HG02870 (cell line): ENCODE results near the gene UBE3C.
"Not testable (repeated sequence)": the region's sequence is repeated elsewhere in the genome, so short reads cannot be mapped to it uniquely, and the experiment has no call there.

Experiments used
- ATAC-seq: cut with Tn5 transposase; IDR thresholded peaks from one replicate; pipeline ENCODE4 v1.9.1; 2021; ENCODE audit warnings: mild to moderate bottlenecking, moderate library complexity; ENCODE audit not compliant: unreplicated experiment

Gene UBE3C

GRCh38 chr7:157138424-157139110 is at the start of gene UBE3C:
UBE3C (plus strand) TSS chr7:157138926; CDS start chr7:157139273, 347 bp downstream.
- peak; percentile 67 for ATAC-seq

- ATAC-seq: no peak
These were observed 49.6 kb upstream of the UBE3C start for GRCh38 chr7:157089100-157089610.

GRCh38 chr7:157090485-157091165 is 48.1 kb upstream of the UBE3C start:
- ATAC-seq: no peak

GRCh38 chr7:157096286-157097055 is 42.3 kb upstream of the UBE3C start:
- ATAC-seq: no peak

- no peak for ATAC-seq
These were observed 41.7 kb upstream of the UBE3C start for GRCh38 chr7:157097056-157097329.

- ATAC-seq: no peak
These were observed 41.2 kb upstream of the UBE3C start for GRCh38 chr7:157097569-157097968.

GRCh38 chr7:157100005-157100404 is 38.7 kb upstream of the UBE3C start:
- not testable (repeated sequence) for ATAC-seq

GRCh38 chr7:157103641-157104040 is 35.1 kb upstream of the UBE3C start:
- ATAC-seq: not testable (repeated sequence)

- ATAC-seq: no peak
These were observed 27.4 kb upstream of the UBE3C start for GRCh38 chr7:157111311-157111710.

- ATAC-seq: no peak
These were observed 26.0 kb upstream of the UBE3C start for GRCh38 chr7:157112706-157113105.

- ATAC-seq: no peak
These were observed 25.1 kb upstream of the UBE3C start for GRCh38 chr7:157113607-157114006.

- no peak for ATAC-seq
These were observed 22.0 kb upstream of the UBE3C start for GRCh38 chr7:157116762-157117161.

- no peak for ATAC-seq
These were observed 20.9 kb upstream of the UBE3C start for GRCh38 chr7:157117796-157118195.

- no peak for ATAC-seq
These were observed 18.5 kb upstream of the UBE3C start for GRCh38 chr7:157120181-157120580.

- no peak for ATAC-seq
These were observed 17.5 kb upstream of the UBE3C start for GRCh38 chr7:157121184-157121715.

GRCh38 chr7:157122800-157123495 is 15.8 kb upstream of the UBE3C start:
- no peak for ATAC-seq

- ATAC-seq: no peak
These were observed 14.0 kb upstream of the UBE3C start for GRCh38 chr7:157124690-157125089.

GRCh38 chr7:157125376-157126223 is 13.1 kb upstream of the UBE3C start:
- no peak for ATAC-seq

GRCh38 chr7:157126921-157127320 is 11.8 kb upstream of the UBE3C start:
- no peak for ATAC-seq

- no peak for ATAC-seq
These were observed 9.5 kb upstream of the UBE3C start for GRCh38 chr7:157129200-157129599.
